GM12801 (cell line): ENCODE results near the gene TRAF1.

Experiments used
- CTCF ChIP-seq: IDR thresholded peaks from one replicate; pipeline ENCODE4 v1.5.1; 2011; ENCODE audit warnings: control low read depth; ENCODE audit not compliant: insufficient read length; ENCODE audit errors: extremely low read depth

Gene TRAF1

DNA sequence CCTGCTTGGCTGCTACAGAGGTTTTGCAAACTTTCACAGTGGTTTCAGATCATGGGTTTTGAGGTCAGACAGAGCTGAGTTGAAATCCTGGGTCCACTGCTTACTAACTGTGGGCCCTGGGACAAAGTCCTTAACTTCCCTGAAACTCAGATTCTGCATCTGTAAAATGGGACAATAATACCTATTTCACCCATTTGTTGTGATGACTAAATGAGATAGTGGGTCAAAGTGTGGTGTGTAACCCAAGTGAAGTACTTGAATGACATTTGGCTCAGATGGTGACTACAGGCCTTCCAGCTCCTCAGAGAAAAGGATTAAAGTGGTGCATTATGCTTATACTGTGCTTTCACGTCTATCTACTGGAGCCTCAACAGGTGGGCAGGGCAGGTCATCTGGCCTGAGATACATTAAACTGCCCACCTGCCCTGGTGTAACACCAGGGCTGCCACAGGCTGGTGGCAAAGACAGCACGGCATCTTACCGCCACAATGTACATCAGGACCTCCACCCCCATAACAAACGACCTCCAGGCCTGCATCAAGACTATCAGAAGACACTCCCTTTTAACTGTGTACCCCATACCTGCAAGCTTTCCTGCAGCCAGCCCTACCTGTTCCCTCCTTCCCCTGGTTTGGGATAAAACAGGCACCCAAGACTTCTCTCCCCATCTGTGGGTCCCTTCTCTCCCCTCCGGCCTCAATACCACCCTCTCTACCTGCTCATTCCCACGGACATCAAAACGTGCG is 846 bp upstream of the TRAF1 start:
- no peak for TF ChIP-seq CTCF

DNA sequence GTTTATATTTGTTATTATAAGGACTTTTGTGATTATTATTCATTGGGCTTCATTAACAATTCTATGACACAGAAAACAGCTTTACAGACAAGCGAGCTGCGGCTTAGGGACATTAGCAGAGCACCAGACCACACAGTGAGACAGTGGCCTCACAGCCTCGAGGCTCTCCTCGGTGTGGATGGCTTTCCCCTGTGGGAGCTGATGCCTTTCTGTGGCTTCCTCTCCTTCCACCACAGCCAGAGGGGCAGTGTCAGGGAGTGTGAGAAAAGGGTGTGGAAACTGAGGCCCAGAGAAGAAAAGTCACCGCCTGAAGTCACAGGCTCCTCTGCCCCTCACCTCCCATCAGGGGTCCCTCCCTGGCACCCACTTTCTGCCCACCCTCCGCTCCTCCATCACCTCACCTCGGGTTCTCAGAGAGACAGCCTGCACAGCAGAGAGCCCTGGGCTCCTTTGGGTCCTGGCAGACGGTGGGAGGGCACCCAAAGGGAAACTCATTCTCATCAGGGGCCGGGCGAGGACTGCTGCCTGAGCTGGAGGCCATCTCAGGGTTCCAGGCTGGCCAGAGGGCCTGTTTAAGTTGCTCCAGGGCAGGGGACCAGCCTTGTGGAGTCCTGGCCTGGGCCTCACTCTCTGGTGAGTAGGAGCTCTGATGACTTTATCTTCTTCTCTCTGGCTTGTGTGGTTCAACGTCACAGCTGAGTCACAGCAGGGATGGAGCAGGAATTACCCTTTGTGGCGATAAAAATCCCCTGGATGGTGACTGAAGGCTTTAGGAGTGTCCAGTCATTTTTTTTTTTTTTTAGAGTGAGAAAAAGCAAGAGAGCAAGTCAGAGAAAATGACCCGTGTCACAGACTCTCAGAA is 830 bp downstream of the TRAF1 start:
- no peak for TF ChIP-seq CTCF

- no peak for TF ChIP-seq CTCF
These were observed 1.7 kb downstream of the TRAF1 start for GRCh38 chr9:120924698-120925534.

DNA sequence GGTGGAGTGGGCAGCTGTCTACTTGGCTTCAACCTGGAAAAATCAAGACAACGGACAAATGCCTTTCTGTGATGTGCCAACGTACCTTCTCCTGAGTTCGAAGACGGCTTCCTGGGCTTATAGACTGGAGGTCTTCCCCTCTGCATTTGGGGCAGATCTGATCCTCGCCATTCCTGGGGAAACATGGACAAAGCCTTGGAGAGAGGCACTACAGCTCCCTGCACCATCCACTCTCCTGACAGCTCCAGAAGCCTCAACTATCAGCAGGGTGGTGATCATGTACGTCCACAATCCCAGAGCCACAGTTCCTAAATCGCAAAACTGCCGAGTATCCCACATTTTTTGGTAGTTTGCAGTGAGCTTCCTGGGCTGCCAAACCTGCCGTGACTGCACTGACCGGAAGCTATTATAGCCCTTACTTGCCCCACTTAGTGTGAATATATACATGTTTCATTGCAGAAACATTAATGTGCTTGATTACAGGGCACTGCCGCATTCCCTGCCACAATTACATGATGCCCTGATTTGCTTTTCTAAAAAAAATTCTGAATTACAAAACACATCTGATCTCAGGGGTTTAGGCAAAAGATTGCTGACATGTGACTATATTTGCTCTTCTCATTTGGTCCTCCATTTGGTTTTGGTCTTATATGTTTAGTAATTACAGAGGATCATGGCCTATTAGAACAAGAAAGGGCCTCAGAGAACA is 2.8 kb downstream of the TRAF1 start:
- TF ChIP-seq CTCF, result no peak

- TF ChIP-seq CTCF, result no peak
These were observed 4.0 kb downstream of the TRAF1 start for GRCh38 chr9:120922404-120923195.

- no peak for TF ChIP-seq CTCF
These were observed 4.9 kb downstream of the TRAF1 start for GRCh38 chr9:120921661-120922181.
